MM.1S (cell line): ENCODE data around the gene RFX2.

ENCODE experiments used
- DNase-seq: peaks from one replicate; pipeline ENCODE4 v3.0.0-alpha.2; 2015
- H2AFZ ChIP-seq: fragments of 300-600 bp; sonication (generic); 2 replicates; pipeline ENCODE4 v1.6.0; 2016; ENCODE audit warnings: antibody characterized with exemption, low read length
- H3F3A ChIP-seq: fragments of 300-600 bp; sonication (generic); 2 replicates; pipeline ENCODE4 v1.6.1; 2016; ENCODE audit warnings: mild to moderate bottlenecking, antibody characterized with exemption, low read length, moderate library complexity, mixed read lengths; ENCODE audit not compliant: insufficient read depth
- H3K27ac ChIP-seq: fragments of 300-600 bp; sonication (generic); 2 replicates; pipeline ENCODE4 v1.5.1; 2016; ENCODE audit warnings: mild to moderate bottlenecking, low read length
- H3K27me3 ChIP-seq: fragments of 300-600 bp; sonication (generic); replicated peaks from 2 replicates; pipeline ENCODE4 v1.6.0; 2016; ENCODE audit warnings: low read length; ENCODE audit not compliant: insufficient read depth
- H3K36me3 ChIP-seq: fragments of 300-600 bp; sonication (generic); replicated peaks from 2 replicates; pipeline ENCODE4 v1.6.1; 2016; ENCODE audit warnings: mild to moderate bottlenecking, low read length, mixed read lengths; ENCODE audit not compliant: insufficient read depth
- H3K4me1 ChIP-seq: fragments of 300-600 bp; sonication (generic); 2 replicates; pipeline ENCODE4 v1.6.1; 2016; ENCODE audit warnings: low read length, mixed read lengths
- H3K4me2 ChIP-seq: fragments of 300-600 bp; sonication (generic); 2 replicates; pipeline ENCODE4 v1.6.0; 2016; ENCODE audit warnings: low read depth, low read length
- H3K4me3 ChIP-seq: fragments of 300-600 bp; sonication (generic); 2 replicates; pipeline ENCODE4 v1.5.1; 2016; ENCODE audit warnings: low read length, mixed read lengths
- H3K79me2 ChIP-seq: fragments of 300-600 bp; sonication (generic); 2 replicates; pipeline ENCODE4 v1.6.1; 2016; ENCODE audit warnings: mixed run types, low read length, mixed read lengths
- H3K9ac ChIP-seq: fragments of 300-600 bp; sonication (generic); 2 replicates; pipeline ENCODE4 v1.6.1; 2016; ENCODE audit warnings: low read length, mixed read lengths
- H3K9me2 ChIP-seq: fragments of 300-600 bp; sonication (generic); replicated peaks from 2 replicates; pipeline ENCODE4 v1.6.1; 2016; ENCODE audit warnings: mild to moderate bottlenecking, low read length, mixed read lengths; ENCODE audit not compliant: insufficient read depth
- H3K9me3 ChIP-seq: fragments of 300-600 bp; sonication (generic); replicated peaks from 2 replicates; pipeline ENCODE4 v1.6.1; 2016; ENCODE audit warnings: mild to moderate bottlenecking, low read length, mixed read lengths; ENCODE audit not compliant: insufficient read depth
- H4K20me1 ChIP-seq: fragments of 300-600 bp; sonication (generic); 2 replicates; pipeline ENCODE4 v1.6.1; 2016; ENCODE audit warnings: mild to moderate bottlenecking, low read length, moderate library complexity, mixed read lengths; ENCODE audit not compliant: insufficient read depth
- EZH2 ChIP-seq: fragments of 300-600 bp; sonication (generic); optimal IDR thresholded peaks from 2 replicates; pipeline ENCODE3; 2017; ENCODE audit warnings: low read depth, mild to moderate bottlenecking, antibody characterized with exemption, low read length, mixed read lengths
- EZH2phosphoT487 ChIP-seq: fragments of 300-600 bp; sonication (generic); IDR thresholded peaks from 2 replicates; pipeline ENCODE4 v1.6.1; 2018; ENCODE audit warnings: antibody characterized with exemption, low read length
- TF ChIP-seq, protein P1 (sequence below): fragments of 300-600 bp; sonication (generic); IDR thresholded peaks from 2 replicates; pipeline ENCODE4 v1.5.1; 2016; ENCODE audit warnings: antibody characterized with exemption, low read length, mixed read lengths

Gene RFX2

GRCh38 chr19:5955636-5955935, 154.7 kb downstream of the RFX2 start:
- DNase-seq: no peak
- Histone ChIP-seq H3K9me2 (no peaks in the 10 kb centered on the region), H3K4me3 (no peak overlapping the region), H3K9ac (no peak overlapping the region), H2AFZ (no peak overlapping the region), H3K27me3 (no peaks in the 10 kb centered on the region), H3K27ac (no peak overlapping the region), H3F3A (peaks cover 7% of the 10 kb centered on the region), H3K9me3 (no peaks in the 10 kb centered on the region), H3K4me2 (no peak overlapping the region), H3K4me1 (peaks cover 34% of the 10 kb centered on the region), H3K36me3 (0 out of 2 replicates have a peak, but pooled peaks cover 4% of the 10 kb centered on the region), H3K79me2 (peaks cover 100% of the 10 kb centered on the region), H4K20me1 (peaks cover 35% of the 10 kb centered on the region)
- TF ChIP-seq EZH2phosphoT487 (no peak), EZH2 (no peak)
- TF ChIP-seq, protein P1, sequence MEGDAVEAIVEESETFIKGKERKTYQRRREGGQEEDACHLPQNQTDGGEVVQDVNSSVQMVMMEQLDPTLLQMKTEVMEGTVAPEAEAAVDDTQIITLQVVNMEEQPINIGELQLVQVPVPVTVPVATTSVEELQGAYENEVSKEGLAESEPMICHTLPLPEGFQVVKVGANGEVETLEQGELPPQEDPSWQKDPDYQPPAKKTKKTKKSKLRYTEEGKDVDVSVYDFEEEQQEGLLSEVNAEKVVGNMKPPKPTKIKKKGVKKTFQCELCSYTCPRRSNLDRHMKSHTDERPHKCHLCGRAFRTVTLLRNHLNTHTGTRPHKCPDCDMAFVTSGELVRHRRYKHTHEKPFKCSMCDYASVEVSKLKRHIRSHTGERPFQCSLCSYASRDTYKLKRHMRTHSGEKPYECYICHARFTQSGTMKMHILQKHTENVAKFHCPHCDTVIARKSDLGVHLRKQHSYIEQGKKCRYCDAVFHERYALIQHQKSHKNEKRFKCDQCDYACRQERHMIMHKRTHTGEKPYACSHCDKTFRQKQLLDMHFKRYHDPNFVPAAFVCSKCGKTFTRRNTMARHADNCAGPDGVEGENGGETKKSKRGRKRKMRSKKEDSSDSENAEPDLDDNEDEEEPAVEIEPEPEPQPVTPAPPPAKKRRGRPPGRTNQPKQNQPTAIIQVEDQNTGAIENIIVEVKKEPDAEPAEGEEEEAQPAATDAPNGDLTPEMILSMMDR: no peak

- Histone ChIP-seq H3F3A (peaks cover 20% of the 10 kb centered on the region), H3K79me2 (peaks cover 91% of the 10 kb centered on the region), H3K9ac (no peak overlapping the region), H3K27me3 (no peaks in the 10 kb centered on the region), H4K20me1 (peaks cover 22% of the 10 kb centered on the region), H3K27ac (no peak overlapping the region), H3K4me3 (no peak overlapping the region), H3K4me1 (peaks cover 45% of the 10 kb centered on the region), H3K9me3 (no peaks in the 10 kb centered on the region), H3K4me2 (no peak overlapping the region), H2AFZ (no peak overlapping the region), H3K9me2 (no peaks in the 10 kb centered on the region), H3K36me3 (0 out of 2 replicates have a peak, but pooled peaks cover 4% of the 10 kb centered on the region)
- no peak for DNase-seq
- TF ChIP-seq EZH2phosphoT487: no peak
- no peak for TF ChIP-seq EZH2
- TF ChIP-seq, protein P1: no peak
These were observed 156.0 kb downstream of the RFX2 start for GRCh38 chr19:5954293-5954692.

DNA sequence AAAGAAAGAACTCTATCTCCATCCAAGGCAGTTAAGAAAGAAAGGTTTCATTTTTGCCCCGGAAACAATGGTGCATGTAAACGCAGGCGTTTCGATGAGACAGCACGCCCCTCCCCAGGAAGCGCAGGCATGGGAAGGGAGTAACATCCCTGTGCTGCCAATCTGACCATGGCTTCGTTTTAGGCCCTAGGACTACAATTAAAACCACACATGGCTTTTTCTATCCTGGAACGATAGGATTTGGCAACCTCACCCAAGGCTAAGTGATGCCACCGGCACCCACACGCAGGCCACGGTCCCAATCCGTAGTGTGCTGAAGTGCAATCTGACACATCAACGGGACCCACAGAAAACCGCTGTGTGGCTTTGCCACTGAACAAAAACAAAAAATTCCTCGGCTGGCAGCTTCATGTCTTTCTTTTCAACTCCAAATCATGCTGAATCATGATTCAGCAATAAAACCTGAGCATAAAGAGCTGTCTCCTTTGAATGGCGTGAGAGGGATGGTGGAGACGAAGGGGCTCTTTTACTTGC, 156.6 kb downstream of the RFX2 start:
- Histone ChIP-seq H3K27me3 (no peaks in the 10 kb centered on the region), H3K4me1 (peaks cover 50% of the 10 kb centered on the region), H2AFZ (no peak overlapping the region), H3K9me2 (no peaks in the 10 kb centered on the region), H3K9me3 (no peaks in the 10 kb centered on the region), H3K36me3 (0 out of 2 replicates have a peak, but pooled peaks cover 3% of the 10 kb centered on the region), H3K27ac (no peak overlapping the region), H3K4me2 (no peak overlapping the region), H3K4me3 (no peak overlapping the region), H4K20me1 (peaks cover 18% of the 10 kb centered on the region), H3F3A (peaks cover 25% of the 10 kb centered on the region), H3K79me2 (peaks cover 91% of the 10 kb centered on the region), H3K9ac (no peak overlapping the region)
- TF ChIP-seq EZH2phosphoT487 (no peak), EZH2 (no peak)
- TF ChIP-seq, protein P1: no peak
- no peak for DNase-seq
